Measurements from ENCODE around the gene ACOX3. TPM values are rescaled to one million over a fixed set of nuclear protein-coding genes. Genes with fewer than 3 reads are reported as not detected.
"Not testable (repeated sequence)": the region's sequence is repeated elsewhere in the genome, so short reads cannot be mapped to it uniquely, and the experiment has no call there.

The ACOX3 gene
- total RNA-seq, 2 experiments from 2014 or later: 24.2 to 27.8 TPM

DNA sequence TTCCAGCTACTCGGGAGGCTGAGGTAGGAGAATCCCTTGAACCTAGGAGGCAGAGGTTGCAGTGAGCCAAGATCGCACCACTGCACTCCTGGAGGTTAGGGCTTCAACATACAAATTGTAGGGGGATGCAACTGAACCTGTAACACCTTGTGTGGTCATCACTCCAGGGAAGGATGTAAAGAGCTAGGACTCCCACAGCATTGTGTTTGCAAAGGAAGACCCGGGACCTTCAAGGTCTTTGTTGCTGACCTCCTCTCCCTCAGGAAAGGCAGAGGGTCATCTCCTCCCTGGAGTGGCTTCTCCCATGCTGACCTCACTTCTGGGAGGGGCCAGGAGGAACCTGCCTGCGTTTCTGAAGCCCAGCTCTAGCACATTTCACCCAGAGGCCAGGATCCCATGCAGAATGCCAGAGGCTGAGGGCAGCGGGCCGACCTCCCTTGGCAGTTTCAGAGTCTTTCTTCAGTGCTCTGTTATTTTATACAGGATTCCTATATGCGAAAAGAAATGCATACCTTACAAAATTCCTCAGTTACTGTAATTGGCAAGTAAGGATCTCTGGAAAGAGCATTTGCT, 90.8 kb downstream of the ACOX3 start:
- intact Hi-C loops (cut with micrococcal nuclease): no loop called here
- peaks cover 1% of the 10 kb centered on the region for H3K27me3 Mint-ChIP-seq
- no peak overlapping the region for H3K27ac Mint-ChIP-seq
- DNase-seq: no peak
- no peak for ATAC-seq
- no peak overlapping the region for H3K4me3 Mint-ChIP-seq
- H3K4me1 Mint-ChIP-seq (ENCODE audit: low read depth): no peaks in the 10 kb centered on the region
- no peaks in the 10 kb centered on the region for H3K9me3 Mint-ChIP-seq
- ChIA-PET CTCF (no interaction called here), POLR2A (no interaction called here)
- no peak for TF ChIP-seq CTCF (IDR thresholded peaks at IDR 0.05)
- no peaks in the 10 kb centered on the region for H3K36me3 Mint-ChIP-seq (ENCODE audit: low read depth)

- CTCF ChIA-PET; intact Hi-C loops (cut with micrococcal nuclease); DNase-seq; H3K9me3 Mint-ChIP-seq; ATAC-seq; H3K27me3 Mint-ChIP-seq; H3K4me3 Mint-ChIP-seq; H3K36me3 Mint-ChIP-seq (ENCODE audit: low read depth); H3K27ac Mint-ChIP-seq; H3K4me1 Mint-ChIP-seq (ENCODE audit: low read depth); POLR2A ChIA-PET: not testable (repeated sequence)
These were observed 91.3 kb downstream of the ACOX3 start for GRCh38 chr4:8349236-8349635.

GRCh38 chr4:8348071-8348470, 92.5 kb downstream of the ACOX3 start:
- DNase-seq (no peak), ATAC-seq (no peak)
- no peak for TF ChIP-seq CTCF (IDR thresholded peaks at IDR 0.05)
- CTCF ChIA-PET: no interaction called here
- Mint-ChIP-seq H3K4me3 (no peak overlapping the region), H3K27me3 (peaks cover 1% of the 10 kb centered on the region), H3K4me1 (ENCODE audit: low read depth) (no peaks in the 10 kb centered on the region), H3K36me3 (ENCODE audit: low read depth) (no peaks in the 10 kb centered on the region), H3K27ac (no peak overlapping the region), H3K9me3 (no peaks in the 10 kb centered on the region)
- intact Hi-C loops (cut with micrococcal nuclease): no loop called here
- POLR2A ChIA-PET: no interaction called here

DNA sequence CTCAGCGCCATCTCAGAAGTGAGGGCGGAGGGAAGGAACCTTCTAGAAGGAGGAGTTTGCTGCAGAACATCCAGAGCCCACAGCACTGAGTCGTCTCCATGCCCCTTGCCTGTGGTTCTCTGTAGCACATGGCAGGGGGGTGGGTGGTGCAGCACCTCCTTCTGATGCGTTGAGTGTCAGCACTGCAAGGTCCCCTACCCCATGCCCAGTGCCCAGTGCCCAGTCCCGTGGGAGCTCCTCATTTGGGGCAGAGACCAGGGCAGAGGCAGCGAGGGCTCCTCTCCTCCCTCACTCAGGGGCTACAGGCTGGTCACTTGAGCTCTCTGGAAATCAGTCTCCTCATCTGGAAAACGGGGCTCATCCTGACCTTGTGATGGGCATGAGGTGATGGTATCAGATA, 92.9 kb downstream of the ACOX3 start:
- no peak overlapping the region for H3K4me3 Mint-ChIP-seq
- TF ChIP-seq CTCF (IDR thresholded peaks at IDR 0.05): no peak
- ChIA-PET CTCF (no interaction called here), POLR2A (interaction anchor here (0.6 kb wide), 1 partner anchor 222 kb away, joined by 4 read pairs; no protein-coding TSS in a partner anchor)
- H3K4me1 Mint-ChIP-seq (ENCODE audit: low read depth): no peaks in the 10 kb centered on the region
- ATAC-seq: no peak
- no peaks in the 10 kb centered on the region for H3K9me3 Mint-ChIP-seq
- intact Hi-C loops (cut with micrococcal nuclease): no loop called here
- no peak for DNase-seq
- no peaks in the 10 kb centered on the region for H3K36me3 Mint-ChIP-seq (ENCODE audit: low read depth)
- H3K27me3 Mint-ChIP-seq: peaks cover 1% of the 10 kb centered on the region
- H3K27ac Mint-ChIP-seq: no peak overlapping the region

GRCh38 chr4:8346838-8347605, 93.5 kb downstream of the ACOX3 start:
- H3K36me3 Mint-ChIP-seq (ENCODE audit: low read depth): no peaks in the 10 kb centered on the region
- H3K9me3 Mint-ChIP-seq: no peaks in the 10 kb centered on the region
- no peak for TF ChIP-seq CTCF (IDR thresholded peaks at IDR 0.05)
- CTCF ChIA-PET: no interaction called here
- H3K27me3 Mint-ChIP-seq: peaks cover 1% of the 10 kb centered on the region
- POLR2A ChIA-PET: interaction anchor here (0.6 kb wide), 1 partner anchor 223 kb away, joined by 4 read pairs; no protein-coding TSS in a partner anchor
- H3K4me1 Mint-ChIP-seq (ENCODE audit: low read depth): no peaks in the 10 kb centered on the region
- no peak for DNase-seq
- intact Hi-C loops (cut with micrococcal nuclease): no loop called here
- ATAC-seq: no peak
- no peak overlapping the region for H3K4me3 Mint-ChIP-seq
- no peak overlapping the region for H3K27ac Mint-ChIP-seq

All from activated CD8-positive, alpha-beta T cell treated with anti-CD3 and anti-CD28 coated beads for 36 hours (primary cell).